ENCODE data around the gene CDC34.
"Not testable (repeated sequence)": the region's sequence is repeated elsewhere in the genome, so short reads cannot be mapped to it uniquely, and the experiment has no call there.

The CDC34 gene

DNA sequence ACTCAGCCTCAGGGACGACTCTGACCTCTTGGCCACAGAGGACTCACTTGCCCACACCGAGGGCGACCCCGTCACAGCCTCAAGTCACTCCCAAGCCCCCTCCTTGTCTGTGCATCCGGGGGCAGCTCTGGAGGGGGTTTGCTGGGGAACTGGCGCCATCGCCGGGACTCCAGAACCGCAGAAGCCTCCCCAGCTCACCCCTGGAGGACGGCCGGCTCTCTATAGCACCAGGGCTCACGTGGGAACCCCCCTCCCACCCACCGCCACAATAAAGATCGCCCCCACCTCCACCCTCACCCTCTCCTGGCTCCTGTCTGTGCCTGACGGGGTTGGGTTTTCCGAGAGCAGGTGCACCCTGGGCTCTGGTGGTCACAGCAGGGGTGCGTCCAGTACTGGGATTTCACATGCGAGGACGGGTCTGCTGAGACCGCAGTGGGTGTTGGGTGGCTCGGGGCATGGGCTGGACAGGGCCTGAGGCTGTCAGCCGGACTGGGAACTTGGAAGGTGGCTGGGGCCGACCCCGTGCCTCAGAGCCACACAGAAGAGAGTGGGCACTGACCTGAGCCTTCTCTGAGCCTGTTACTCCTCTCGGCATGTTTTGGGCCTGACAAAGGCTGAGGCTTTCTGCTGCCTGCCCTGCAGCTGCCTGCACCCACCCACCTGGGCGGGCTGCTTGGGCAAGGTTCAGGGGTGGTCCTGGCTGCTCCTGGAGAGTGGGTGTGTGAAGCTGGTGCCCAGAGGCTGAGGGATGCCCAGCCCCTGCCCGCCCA, 51.8 kb downstream of the CDC34 start:
- no peaks in the 10 kb centered on the region for H3K9me3 ChIP-seq
- no peak overlapping the region for H3K4me3 ChIP-seq
- intact Hi-C loops (cut with DNase I; ENCODE audit: low total_unique reads), result no loop called here
- TF ChIP-seq, protein P1, sequence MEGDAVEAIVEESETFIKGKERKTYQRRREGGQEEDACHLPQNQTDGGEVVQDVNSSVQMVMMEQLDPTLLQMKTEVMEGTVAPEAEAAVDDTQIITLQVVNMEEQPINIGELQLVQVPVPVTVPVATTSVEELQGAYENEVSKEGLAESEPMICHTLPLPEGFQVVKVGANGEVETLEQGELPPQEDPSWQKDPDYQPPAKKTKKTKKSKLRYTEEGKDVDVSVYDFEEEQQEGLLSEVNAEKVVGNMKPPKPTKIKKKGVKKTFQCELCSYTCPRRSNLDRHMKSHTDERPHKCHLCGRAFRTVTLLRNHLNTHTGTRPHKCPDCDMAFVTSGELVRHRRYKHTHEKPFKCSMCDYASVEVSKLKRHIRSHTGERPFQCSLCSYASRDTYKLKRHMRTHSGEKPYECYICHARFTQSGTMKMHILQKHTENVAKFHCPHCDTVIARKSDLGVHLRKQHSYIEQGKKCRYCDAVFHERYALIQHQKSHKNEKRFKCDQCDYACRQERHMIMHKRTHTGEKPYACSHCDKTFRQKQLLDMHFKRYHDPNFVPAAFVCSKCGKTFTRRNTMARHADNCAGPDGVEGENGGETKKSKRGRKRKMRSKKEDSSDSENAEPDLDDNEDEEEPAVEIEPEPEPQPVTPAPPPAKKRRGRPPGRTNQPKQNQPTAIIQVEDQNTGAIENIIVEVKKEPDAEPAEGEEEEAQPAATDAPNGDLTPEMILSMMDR (IDR thresholded peaks at IDR 0.05), result no peak
- peaks cover 0 to 45% of the 10 kb centered on the region in 2 donors for H3K27me3 ChIP-seq
- H3K4me1 ChIP-seq, result peaks cover 0 to 11% (median 0%) of the 10 kb centered on the region in 4 donors
- no peak overlapping the region for H3K27ac ChIP-seq
- DNase-seq, result no peak
- peaks cover 35 to 48% (median 41%) of the 10 kb centered on the region in 3 donors for H3K36me3 ChIP-seq

DNA sequence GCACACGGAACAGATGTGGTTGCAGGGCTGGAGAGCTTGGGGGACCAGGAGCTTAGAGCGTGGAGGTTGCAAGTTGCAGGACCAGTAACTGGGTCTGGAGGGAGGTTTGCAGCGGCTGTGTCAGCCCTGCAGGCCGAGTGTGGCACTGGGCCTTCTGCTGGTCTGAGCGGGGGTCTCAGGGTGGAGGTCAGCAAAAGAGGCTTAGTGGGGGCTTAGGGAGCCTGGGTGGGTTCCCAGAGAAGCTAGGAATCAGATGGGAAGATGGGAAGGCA, 52.3 kb downstream of the CDC34 start:
- DNase-seq, result no peak
- Histone ChIP-seq H3K27ac (no peak overlapping the region), H3K4me1 (peaks cover 0 to 15% (median 0%) of the 10 kb centered on the region in 4 donors), H3K36me3 (peaks cover 35 to 46% (median 41%) of the 10 kb centered on the region in 3 donors), H3K9me3 (no peaks in the 10 kb centered on the region), H3K27me3 (peaks cover 0 to 50% of the 10 kb centered on the region in 2 donors), H3K4me3 (no peak overlapping the region)
- intact Hi-C loops (cut with DNase I; ENCODE audit: low total_unique reads), result no loop called here
- TF ChIP-seq, protein P1 (IDR thresholded peaks at IDR 0.05), result no peak

DNA sequence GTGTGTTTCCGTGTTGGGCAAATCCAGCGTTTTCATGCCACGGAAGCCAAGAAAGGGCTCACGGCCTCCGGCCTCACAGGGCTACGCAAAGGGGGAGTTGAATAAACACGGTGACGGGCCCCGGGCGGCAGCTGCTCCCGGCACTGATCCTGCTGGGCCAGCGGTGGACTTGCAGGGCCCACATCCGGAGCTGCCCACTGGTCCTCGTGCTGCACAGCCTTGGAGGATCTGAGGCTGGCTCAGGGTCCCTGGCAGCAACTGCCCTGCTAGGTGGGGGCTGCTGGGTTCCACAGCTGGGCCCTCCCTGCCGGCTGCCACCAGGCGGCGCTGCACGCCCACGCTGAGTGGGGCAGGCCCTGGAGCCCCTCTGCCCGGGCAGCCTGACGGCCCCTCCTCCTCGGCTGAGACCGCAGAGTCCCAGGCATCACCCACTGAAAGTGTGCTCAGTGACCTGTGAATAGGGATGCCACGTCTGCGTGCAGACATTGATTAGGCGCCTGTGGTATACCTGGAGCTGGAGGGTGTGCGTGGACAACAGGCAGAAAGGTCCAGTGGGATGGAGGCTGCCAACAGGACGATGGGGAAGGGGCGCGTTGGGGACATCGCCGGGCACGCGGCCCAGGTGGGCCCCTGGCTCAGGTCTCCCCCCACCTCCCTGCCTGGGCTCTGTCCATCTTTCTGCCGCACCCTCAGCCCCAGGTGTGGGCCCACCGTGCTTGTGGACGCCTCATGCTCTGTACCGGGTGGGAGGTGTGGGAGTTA, 52.9 kb downstream of the CDC34 start:
- no peak overlapping the region for H3K4me3 ChIP-seq
- no peaks in the 10 kb centered on the region for H3K9me3 ChIP-seq
- peaks cover 0 to 20% (median 1%) of the 10 kb centered on the region in 4 donors for H3K4me1 ChIP-seq
- TF ChIP-seq, protein P1 (IDR thresholded peaks at IDR 0.05), result peak; percentile 45 to 54
- H3K36me3 ChIP-seq, result peaks cover 35 to 42% (median 40%) of the 10 kb centered on the region in 3 donors
- H3K27ac ChIP-seq, result no peak overlapping the region
- no peak for DNase-seq
- intact Hi-C loops (cut with DNase I; ENCODE audit: low total_unique reads), result no loop called here
- H3K27me3 ChIP-seq, result peaks cover 0 to 55% of the 10 kb centered on the region in 2 donors

DNA sequence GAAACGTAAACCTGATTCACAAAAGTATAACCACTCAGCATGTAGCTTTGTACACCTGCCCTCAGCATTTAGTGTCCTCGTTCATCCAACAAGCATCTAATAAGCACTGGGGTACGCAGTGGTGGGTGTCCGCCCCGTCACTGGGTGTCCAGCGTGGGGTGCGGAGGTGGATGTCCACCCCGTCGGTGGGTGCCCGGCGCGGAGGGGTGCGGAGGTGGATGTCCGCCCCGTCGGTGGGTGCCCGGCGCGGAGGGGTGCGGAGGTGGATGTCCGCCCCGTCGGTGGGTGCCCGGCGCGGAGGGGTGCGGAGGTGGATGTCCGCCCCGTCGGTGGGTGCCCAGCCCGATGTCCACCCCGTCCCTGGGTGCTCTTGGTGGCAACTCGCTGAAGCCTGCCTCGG, 53.6 kb downstream of the CDC34 start:
- peaks cover 0 to 21% (median 2%) of the 10 kb centered on the region in 4 donors for H3K4me1 ChIP-seq
- H3K27me3 ChIP-seq, result peaks cover 0 to 57% of the 10 kb centered on the region in 2 donors
- H3K4me3 ChIP-seq; H3K9me3 ChIP-seq; H3K27ac ChIP-seq; DNase-seq; intact Hi-C loops (cut with DNase I; ENCODE audit: low total_unique reads): not testable (repeated sequence)
- H3K36me3 ChIP-seq, result peaks cover 28 to 35% (median 33%) of the 10 kb centered on the region in 3 donors

DNA sequence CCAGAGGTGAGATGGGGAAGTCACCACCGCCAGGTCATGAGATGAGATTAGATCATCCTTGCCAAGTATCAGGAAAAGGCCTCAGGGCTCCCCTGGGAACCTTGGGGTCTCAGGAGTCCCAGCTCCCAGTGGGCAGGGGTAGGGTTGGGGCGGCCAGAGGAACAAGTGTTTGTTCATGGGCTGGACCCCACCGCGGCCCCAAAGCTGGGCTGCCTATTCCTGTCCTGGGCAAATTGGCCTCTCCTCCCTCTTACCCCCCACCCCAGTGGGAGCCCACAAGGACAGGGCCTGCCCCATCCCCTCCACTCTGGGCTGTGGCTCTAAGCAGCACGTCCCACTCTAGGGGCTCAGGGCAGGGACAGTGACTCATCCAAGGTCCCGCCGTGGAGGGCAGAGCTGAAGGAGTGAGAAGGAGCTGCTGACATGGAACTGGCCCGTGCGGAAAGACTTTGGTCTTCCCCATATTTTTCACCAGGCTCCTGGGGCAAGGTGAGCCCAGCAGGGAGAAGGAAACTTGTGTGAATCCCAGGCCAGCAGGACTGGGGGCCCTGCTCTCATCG, 54.1 kb downstream of the CDC34 start:
- Histone ChIP-seq H3K27ac (no peak overlapping the region), H3K9me3 (no peaks in the 10 kb centered on the region), H3K4me3 (no peak overlapping the region), H3K4me1 (peaks cover 0 to 25% (median 3%) of the 10 kb centered on the region in 4 donors), H3K36me3 (peaks cover 25 to 30% (median 28%) of the 10 kb centered on the region in 3 donors), H3K27me3 (peaks cover 0 to 61% of the 10 kb centered on the region in 2 donors)
- DNase-seq, result no peak
- intact Hi-C loops (cut with DNase I; ENCODE audit: low total_unique reads), result no loop called here
- TF ChIP-seq, protein P1 (IDR thresholded peaks at IDR 0.05), result no peak

Data from tibial artery (tissue), 4 donors.